Measurements from ENCODE around the gene SEMA3B. TPM values are rescaled to one million over a fixed set of nuclear protein-coding genes. Genes with fewer than 3 reads are reported as not detected.

Gene SEMA3B
- total RNA-seq, 2 experiments from 2014 or later, result 0.28 to 0.82 TPM

GRCh38 chr3:50317300-50317699 is 48.4 kb downstream of the SEMA3B start:
- no TSS peak for BruUV-seq (replicated peaks)
- Histone ChIP-seq H4K20me1 (ENCODE audit: insufficient read depth, low read length) (no peaks in the 10 kb centered on the region), H3K27ac (ENCODE audit: low read depth, low read length, poor library complexity, severe bottlenecking) (no peak overlapping the region), H2AFZ (ENCODE audit: low read length) (no peak overlapping the region), H3K4me1 (ENCODE audit: insufficient read depth, low read length, poor library complexity, severe bottlenecking) (peaks cover 47% of the 10 kb centered on the region), H3K36me3 (ENCODE audit: insufficient read depth, low read length) (0 out of 2 replicates have a peak, but pooled peaks cover 6% of the 10 kb centered on the region), H3K9me3 (ENCODE audit: low read length) (no peaks in the 10 kb centered on the region), H3K4me3 (ENCODE audit: low read depth, low read length, poor library complexity, severe bottlenecking) (no peak overlapping the region), H3K9me2 (ENCODE audit: insufficient read depth, low read length) (no peaks in the 10 kb centered on the region), H3K4me2 (ENCODE audit: low read length) (peak overlapping the region; percentile 46; the same call in 1 of the 2 replicates), H3K79me2 (ENCODE audit: insufficient read depth, low read depth, low read length) (no peaks in the 10 kb centered on the region)
- TF ChIP-seq EZH2phosphoT487 (IDR thresholded peaks at IDR 0.05; ENCODE audit: borderline replicate concordance, low read depth, low read length) (no peak), CTCF (conservative IDR thresholded peaks at IDR 0.05; ENCODE audit: low read length) (no peak)
- intact Hi-C loops (cut with micrococcal nuclease; ENCODE audit: unreplicated experiment), result no loop called here
- CTCF ChIA-PET (ENCODE audit: unreplicated experiment), result interaction anchor here (1.1 kb wide), 1 partner anchor 16 kb away, joined by 3 read pairs; no protein-coding TSS in a partner anchor
- POLR2A ChIA-PET, result interaction anchor here (1.6 kb wide), 2 partner anchors 11 to 18 kb away, joined by 4 to 8 read pairs; partner anchors contain the start of genes HYAL3, NAA80 and TUSC2
- DNase-seq (ENCODE audit: low spot score), result no peak

- Histone ChIP-seq H4K20me1 (ENCODE audit: insufficient read depth, low read length) (no peaks in the 10 kb centered on the region), H3K9me3 (ENCODE audit: low read length) (no peaks in the 10 kb centered on the region), H3K4me2 (ENCODE audit: low read length) (peak overlapping the region; percentile 46), H3K4me1 (ENCODE audit: insufficient read depth, low read length, poor library complexity, severe bottlenecking) (peaks cover 49% of the 10 kb centered on the region), H3K79me2 (ENCODE audit: insufficient read depth, low read depth, low read length) (no peaks in the 10 kb centered on the region), H3K4me3 (ENCODE audit: low read depth, low read length, poor library complexity, severe bottlenecking) (peak overlapping the region; percentile 23), H2AFZ (ENCODE audit: low read length) (no peak overlapping the region), H3K27ac (ENCODE audit: low read depth, low read length, poor library complexity, severe bottlenecking) (peak overlapping the region; percentile 18), H3K36me3 (ENCODE audit: insufficient read depth, low read length) (0 out of 2 replicates have a peak, but pooled peaks cover 6% of the 10 kb centered on the region), H3K9me2 (ENCODE audit: insufficient read depth, low read length) (no peaks in the 10 kb centered on the region)
- ChIA-PET CTCF (ENCODE audit: unreplicated experiment) (interaction anchor here (1.1 kb wide), 1 partner anchor 15 kb away, joined by 3 read pairs; no protein-coding TSS in a partner anchor), POLR2A (interaction anchor here (1.6 kb wide), 2 partner anchors 10 to 19 kb away, joined by 4 to 8 read pairs; partner anchors contain the start of genes HYAL3, NAA80 and TUSC2)
- peak; percentile 66 for DNase-seq (ENCODE audit: low spot score)
- intact Hi-C loops (cut with micrococcal nuclease; ENCODE audit: unreplicated experiment), result no loop called here
- TF ChIP-seq EZH2phosphoT487 (IDR thresholded peaks at IDR 0.05; ENCODE audit: borderline replicate concordance, low read depth, low read length), result no peak
- no TSS peak for BruUV-seq (replicated peaks)
Measured at GRCh38 chr3:50318163-50318562, 49.2 kb downstream of the SEMA3B start.

- Histone ChIP-seq H3K9me2 (ENCODE audit: insufficient read depth, low read length) (no peaks in the 10 kb centered on the region), H3K4me1 (ENCODE audit: insufficient read depth, low read length, poor library complexity, severe bottlenecking) (peaks cover 49% of the 10 kb centered on the region), H3K4me2 (ENCODE audit: low read length) (peak overlapping the region; percentile 46), H3K27ac (ENCODE audit: low read depth, low read length, poor library complexity, severe bottlenecking) (peak overlapping the region; percentile 18), H3K36me3 (ENCODE audit: insufficient read depth, low read length) (0 out of 2 replicates have a peak, but pooled peaks cover 6% of the 10 kb centered on the region), H3K79me2 (ENCODE audit: insufficient read depth, low read depth, low read length) (no peaks in the 10 kb centered on the region), H2AFZ (ENCODE audit: low read length) (no peak overlapping the region), H4K20me1 (ENCODE audit: insufficient read depth, low read length) (no peaks in the 10 kb centered on the region), H3K4me3 (ENCODE audit: low read depth, low read length, poor library complexity, severe bottlenecking) (peak overlapping the region; percentile 23), H3K9me3 (ENCODE audit: low read length) (no peaks in the 10 kb centered on the region)
- DNase-seq (ENCODE audit: low spot score), result no peak
- no TSS peak for BruUV-seq (replicated peaks)
- intact Hi-C loops (cut with micrococcal nuclease; ENCODE audit: unreplicated experiment), result no loop called here
- CTCF ChIA-PET (ENCODE audit: unreplicated experiment), result interaction anchor here (1.1 kb wide), 1 partner anchor 14 kb away, joined by 3 read pairs; no protein-coding TSS in a partner anchor
- TF ChIP-seq EZH2phosphoT487 (IDR thresholded peaks at IDR 0.05; ENCODE audit: borderline replicate concordance, low read depth, low read length), result no peak
- no peak for TF ChIP-seq CTCF (conservative IDR thresholded peaks at IDR 0.05; ENCODE audit: low read length)
- POLR2A ChIA-PET, result interaction anchor here (1.1 to 1.6 kb wide), 2 partner anchors 18 to 19 kb away, joined by 4 to 8 read pairs; partner anchors contain the start of genes HYAL3 and NAA80
Measured at GRCh38 chr3:50318615-50319014, 49.7 kb downstream of the SEMA3B start.
